K562 (cell line): Measurements from ENCODE around the gene GYG1. TPM values are rescaled to one million over a fixed set of nuclear protein-coding genes. Genes with fewer than 3 reads are reported as not detected.

Experiments used
- CBX5 ChIP-seq: IDR thresholded peaks from 2 replicates; pipeline ENCODE4 v1.6.1; 2014; ENCODE audit warnings: low read depth, borderline replicate concordance
- CEBPG ChIP-seq, 3 experiments: fragments of 200-800 bp in 1 of 3; sonication (Bioruptor generic) in 1 of 3; sonication (generic) in 1 of 3; formaldehyde crosslinking in 1 of 3; IDR thresholded peaks in 2 of 3; conservative IDR thresholded peaks in 1 of 3; 2 replicates each; pipeline versions ENCODE4 v1.6.1 to v1.8.0; 2016 to 2022; ENCODE audit warnings: missing compliant biosample characterization in 2 of 3, missing genetic modification characterization in 2 of 3, mild to moderate bottlenecking in 1 of 3, missing genetic modification reagents in 1 of 3
- ETV1 ChIP-seq: fragments of 450-650 bp; conservative IDR thresholded peaks from 2 replicates; pipeline ENCODE4 v1.6.1; 2016; ENCODE audit warnings: missing genetic modification characterization, control low read depth, low read depth, missing compliant biosample characterization
- GABPA ChIP-seq: fragments of 200-800 bp; sonication (Bioruptor generic); conservative IDR thresholded peaks from 2 replicates; pipeline ENCODE4 v1.6.1; 2016; ENCODE audit warnings: low read depth, missing genetic modification characterization, missing compliant biosample characterization
- GABPB1 ChIP-seq: sonication (generic); formaldehyde crosslinking; IDR thresholded peaks from 2 replicates; pipeline ENCODE4 v1.8.0; 2022; ENCODE audit warnings: mild to moderate bottlenecking, missing genetic modification reagents
- HNRNPH1 ChIP-seq: fragments of 200-400 bp; formaldehyde crosslinking; optimal IDR thresholded peaks from 2 replicates; pipeline ENCODE3; 2017; ENCODE audit warnings: low read depth, mild to moderate bottlenecking, low read length, moderate library complexity
- HNRNPK ChIP-seq: fragments of 200-400 bp; formaldehyde crosslinking; IDR thresholded peaks from one replicate; pipeline ENCODE4 v1.6.1; 2018; ENCODE audit warnings: mild to moderate bottlenecking, low read depth, low read length; ENCODE audit not compliant: poor library complexity, severe bottlenecking
- KLF13 ChIP-seq: fragments of 450-650 bp; IDR thresholded peaks from 2 replicates; pipeline ENCODE4 v1.6.1; 2016; ENCODE audit warnings: missing genetic modification characterization, low read depth, mild to moderate bottlenecking, missing compliant biosample characterization, moderate library complexity, borderline replicate concordance
- MYC ChIP-seq, 2 experiments: fragments of 250-450 bp in 1 of 2; sonication (Bioruptor Pico) in 1 of 2; IDR thresholded peaks; 2 replicates each; pipeline versions ENCODE4 v1.5.1 to v1.6.1; 2012 to 2021; ENCODE audit warnings: low read depth in 2 of 2, borderline replicate concordance in 1 of 2, improper control_type of control experiment in 1 of 2, low read length in 1 of 2, mild to moderate bottlenecking in 1 of 2, moderate library complexity in 1 of 2
- POLR2AphosphoS5 ChIP-seq: IDR thresholded peaks from 2 replicates; pipeline ENCODE4 v1.6.1; 2011; ENCODE audit warnings: mild to moderate bottlenecking, low read depth, low read length, moderate library complexity; ENCODE audit not compliant: control insufficient read depth, insufficient read depth
- RBM25 ChIP-seq: fragments of 200-400 bp; formaldehyde crosslinking; IDR thresholded peaks from 2 replicates; pipeline ENCODE4 v1.6.1; 2018; ENCODE audit warnings: low read length, low read depth, moderate library complexity; ENCODE audit not compliant: severe bottlenecking
- SMAD3 ChIP-seq: fragments of 450-650 bp; formaldehyde crosslinking; conservative IDR thresholded peaks from 2 replicates; pipeline ENCODE4 v1.4.0; 2020; ENCODE audit warnings: mild to moderate bottlenecking
- SPI1 ChIP-seq: IDR thresholded peaks from 2 replicates; pipeline ENCODE4 v1.6.1; 2011; ENCODE audit warnings: low read depth, low read length, control low read depth, borderline replicate concordance
- TBP ChIP-seq: optimal IDR thresholded peaks from 2 replicates; pipeline ENCODE3; 2011; ENCODE audit warnings: low read depth, low read length, improper control_type of control experiment
- ZNF431 ChIP-seq: sonication (generic); formaldehyde crosslinking; IDR thresholded peaks from 2 replicates; pipeline ENCODE4 v1.8.0; 2022; ENCODE audit warnings: mild to moderate bottlenecking, missing genetic modification reagents
- ZNF444 ChIP-seq: fragments of 250-450 bp; sonication (Bioruptor Pico); IDR thresholded peaks from 2 replicates; pipeline ENCODE4 v1.4.0; 2020; ENCODE audit warnings: mild to moderate bottlenecking, moderate library complexity
- ZNF583 ChIP-seq: fragments of 250-450 bp; sonication (Bioruptor Pico); IDR thresholded peaks from 2 replicates; pipeline ENCODE4 v1.4.0; 2020
- polyA plus RNA-seq, 8 experiments: library from polyadenylated mRNA; depleted of rRNA in 4 of 8; stranded (reverse) in 5 of 8; unstranded in 3 of 8; fragments of >200 nt; fragmentation: Nextera tagmentation in 2 of 8; fragmentation: Illumina TruSeq in 1 of 8; extraction: Ambion mirVana in 2 of 8; extraction: Trizol in 1 of 8; gene quantifications; 2 replicates each; pipeline versions ENCODE4 v1.2.1 to v1.2.3, GENCODE V29; 2011 to 2014; ENCODE audit warnings: inconsistent platforms in 1 of 8, missing spikeins in 1 of 8
- total RNA-seq, 7 experiments: library from RNA; depleted of rRNA in 6 of 7; stranded (reverse); fragments of >200 nt in 6 of 7; fragmentation: Illumina TruSeq in 2 of 7; extraction: Trizol in 2 of 7; gene quantifications; 2 replicates each; pipeline versions ENCODE4 v1.2.1 to v1.2.3, GENCODE V29; 2011 to 2021; ENCODE audit warnings: low replicate concordance in 1 of 7
- TF ChIP-seq, protein P1 (sequence below): IDR thresholded peaks from 2 replicates; pipeline ENCODE4 v1.6.1; 2014; ENCODE audit warnings: antibody characterized with exemption
- TF ChIP-seq, protein P2 (sequence below): sonication (generic); formaldehyde crosslinking; IDR thresholded peaks from 2 replicates; pipeline ENCODE4 v1.8.0; 2022; ENCODE audit warnings: mild to moderate bottlenecking, missing genetic modification reagents
- TF ChIP-seq, protein P3 (sequence below): fragments of 450-650 bp; IDR thresholded peaks from 2 replicates; pipeline ENCODE4 v1.6.1; 2017; ENCODE audit warnings: antibody characterized with exemption, mild to moderate bottlenecking

The GYG1 gene
- total and polyA plus RNA-seq, 9 of the 15 experiments (the other 6 are each of a cell fraction or from before 2014, with no cell fraction given): 14.6 to 38.4 (median 24.6) TPM

DNA sequence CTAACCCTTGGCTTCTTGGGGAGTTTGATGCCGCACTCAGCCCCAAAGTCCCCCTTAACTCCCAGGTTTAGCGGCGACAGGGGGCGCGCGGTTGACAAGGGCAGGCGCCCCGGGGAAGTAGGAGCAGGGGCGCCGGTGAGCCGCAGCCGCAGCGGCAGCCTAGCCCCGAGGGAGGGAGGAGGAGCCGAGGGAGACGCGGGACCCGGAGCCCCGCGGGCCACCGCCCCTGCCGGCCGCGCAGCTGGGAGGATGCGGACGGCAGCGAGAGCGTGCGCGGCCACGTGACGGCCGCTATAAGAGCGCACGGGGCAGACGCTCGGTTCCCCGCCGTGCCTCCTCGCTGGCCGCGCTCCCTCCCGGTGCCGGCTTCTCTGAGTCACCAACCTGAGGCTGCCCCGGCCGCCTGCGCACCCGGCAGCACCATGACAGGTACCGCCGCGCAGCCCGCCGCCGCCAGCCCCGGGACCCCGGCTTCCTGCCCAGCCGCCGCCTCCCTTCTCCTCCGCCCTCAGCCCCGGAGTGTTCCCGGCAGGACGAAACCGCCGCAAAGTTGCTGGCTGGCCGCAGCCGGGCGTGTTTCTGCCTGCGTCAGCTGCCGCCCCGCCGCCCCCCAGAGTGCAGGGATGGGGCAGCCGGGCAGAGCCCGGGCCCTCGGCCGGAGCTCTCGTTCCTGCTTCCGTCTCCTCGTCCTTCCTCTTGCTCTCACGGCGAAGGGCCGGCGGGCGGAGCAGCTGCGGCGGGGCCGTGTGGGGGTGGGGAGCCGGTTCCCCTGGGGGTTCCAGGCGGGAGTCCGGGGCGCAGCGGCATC lies at the start of gene GYG1 (continued):
- TF ChIP-seq, protein P1, sequence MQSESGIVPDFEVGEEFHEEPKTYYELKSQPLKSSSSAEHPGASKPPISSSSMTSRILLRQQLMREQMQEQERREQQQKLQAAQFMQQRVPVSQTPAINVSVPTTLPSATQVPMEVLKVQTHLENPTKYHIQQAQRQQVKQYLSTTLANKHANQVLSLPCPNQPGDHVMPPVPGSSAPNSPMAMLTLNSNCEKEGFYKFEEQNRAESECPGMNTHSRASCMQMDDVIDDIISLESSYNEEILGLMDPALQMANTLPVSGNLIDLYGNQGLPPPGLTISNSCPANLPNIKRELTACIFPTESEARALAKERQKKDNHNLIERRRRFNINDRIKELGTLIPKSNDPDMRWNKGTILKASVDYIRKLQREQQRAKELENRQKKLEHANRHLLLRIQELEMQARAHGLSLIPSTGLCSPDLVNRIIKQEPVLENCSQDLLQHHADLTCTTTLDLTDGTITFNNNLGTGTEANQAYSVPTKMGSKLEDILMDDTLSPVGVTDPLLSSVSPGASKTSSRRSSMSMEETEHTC: 0 out of 2 replicates have a peak, but pooled peaks have one; percentile 28
- TF ChIP-seq ETV1 (tag) (no peak), HNRNPK (peak; percentile 29), CEBPG (CRISPR knock-in tag; IDR thresholded peaks at IDR 0.05) (no peak), CEBPG (tag; conservative IDR thresholded peaks at IDR 0.05 in 1 of 2, IDR thresholded peaks at IDR 0.05 in 1 of 2) (no peak), KLF13 (tag) (0 out of 2 replicates have a peak, but pooled peaks have one; percentile 14), GABPB1 (CRISPR knock-in tag) (peak; percentile 57; the same call in 1 of the 2 replicates), HNRNPH1 (no peak), ZNF431 (peak; percentile 46; the same call in 1 of the 2 replicates), POLR2AphosphoS5 (no peak), ZNF444 (CRISPR knock-in tag) (no peak), SPI1 (no peak), ZNF583 (CRISPR knock-in tag) (peak; percentile 43; the same call in 1 of the 2 replicates), CBX5 (no peak), TBP (peak; percentile 88), RBM25 (no peak), GABPA (tag) (peak; percentile 53), SMAD3 (CRISPR knock-in tag) (no peak), MYC (IDR thresholded peaks at IDR 0.05; ENCODE audit: low read depth, low read length) (peak; percentile 88), MYC (CRISPR knock-in tag; IDR thresholded peaks at IDR 0.05; ENCODE audit: borderline replicate concordance, low read depth) (no peak)
- TF ChIP-seq, protein P2, sequence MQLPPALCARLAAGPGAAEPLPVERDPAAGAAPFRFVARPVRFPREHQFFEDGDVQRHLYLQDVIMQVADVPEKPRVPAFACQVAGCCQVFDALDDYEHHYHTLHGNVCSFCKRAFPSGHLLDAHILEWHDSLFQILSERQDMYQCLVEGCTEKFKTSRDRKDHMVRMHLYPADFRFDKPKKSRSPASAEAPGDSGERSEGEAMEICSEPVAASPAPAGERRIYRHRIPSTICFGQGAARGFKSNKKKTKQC (CRISPR knock-in tag): peak; percentile 61; the same call in 1 of the 2 replicates
- TF ChIP-seq, protein P3, sequence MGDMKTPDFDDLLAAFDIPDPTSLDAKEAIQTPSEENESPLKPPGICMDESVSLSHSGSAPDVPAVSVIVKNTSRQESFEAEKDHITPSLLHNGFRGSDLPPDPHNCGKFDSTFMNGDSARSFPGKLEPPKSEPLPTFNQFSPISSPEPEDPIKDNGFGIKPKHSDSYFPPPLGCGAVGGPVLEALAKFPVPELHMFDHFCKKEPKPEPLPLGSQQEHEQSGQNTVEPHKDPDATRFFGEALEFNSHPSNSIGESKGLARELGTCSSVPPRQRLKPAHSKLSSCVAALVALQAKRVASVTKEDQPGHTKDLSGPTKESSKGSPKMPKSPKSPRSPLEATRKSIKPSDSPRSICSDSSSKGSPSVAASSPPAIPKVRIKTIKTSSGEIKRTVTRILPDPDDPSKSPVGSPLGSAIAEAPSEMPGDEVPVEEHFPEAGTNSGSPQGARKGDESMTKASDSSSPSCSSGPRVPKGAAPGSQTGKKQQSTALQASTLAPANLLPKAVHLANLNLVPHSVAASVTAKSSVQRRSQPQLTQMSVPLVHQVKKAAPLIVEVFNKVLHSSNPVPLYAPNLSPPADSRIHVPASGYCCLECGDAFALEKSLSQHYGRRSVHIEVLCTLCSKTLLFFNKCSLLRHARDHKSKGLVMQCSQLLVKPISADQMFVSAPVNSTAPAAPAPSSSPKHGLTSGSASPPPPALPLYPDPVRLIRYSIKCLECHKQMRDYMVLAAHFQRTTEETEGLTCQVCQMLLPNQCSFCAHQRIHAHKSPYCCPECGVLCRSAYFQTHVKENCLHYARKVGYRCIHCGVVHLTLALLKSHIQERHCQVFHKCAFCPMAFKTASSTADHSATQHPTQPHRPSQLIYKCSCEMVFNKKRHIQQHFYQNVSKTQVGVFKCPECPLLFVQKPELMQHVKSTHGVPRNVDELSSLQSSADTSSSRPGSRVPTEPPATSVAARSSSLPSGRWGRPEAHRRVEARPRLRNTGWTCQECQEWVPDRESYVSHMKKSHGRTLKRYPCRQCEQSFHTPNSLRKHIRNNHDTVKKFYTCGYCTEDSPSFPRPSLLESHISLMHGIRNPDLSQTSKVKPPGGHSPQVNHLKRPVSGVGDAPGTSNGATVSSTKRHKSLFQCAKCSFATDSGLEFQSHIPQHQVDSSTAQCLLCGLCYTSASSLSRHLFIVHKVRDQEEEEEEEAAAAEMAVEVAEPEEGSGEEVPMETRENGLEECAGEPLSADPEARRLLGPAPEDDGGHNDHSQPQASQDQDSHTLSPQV: no peak
